Astrocyte (in vitro differentiated cells and primary cell): ENCODE results near the gene KCNQ4.

Source experiments
- EZH2 ChIP-seq: IDR thresholded peaks from 2 replicates; pipeline ENCODE4 v1.6.1; 2012; ENCODE audit warnings: mild to moderate bottlenecking, low read length, inconsistent platforms; ENCODE audit not compliant: insufficient read depth
- TF ChIP-seq, protein P1 (sequence below): IDR thresholded peaks from 2 replicates; pipeline ENCODE4 v1.5.1; 2011; ENCODE audit warnings: low read depth, mild to moderate bottlenecking, inconsistent platforms, low read length, moderate library complexity; ENCODE audit not compliant: insufficient read depth

DNA sequence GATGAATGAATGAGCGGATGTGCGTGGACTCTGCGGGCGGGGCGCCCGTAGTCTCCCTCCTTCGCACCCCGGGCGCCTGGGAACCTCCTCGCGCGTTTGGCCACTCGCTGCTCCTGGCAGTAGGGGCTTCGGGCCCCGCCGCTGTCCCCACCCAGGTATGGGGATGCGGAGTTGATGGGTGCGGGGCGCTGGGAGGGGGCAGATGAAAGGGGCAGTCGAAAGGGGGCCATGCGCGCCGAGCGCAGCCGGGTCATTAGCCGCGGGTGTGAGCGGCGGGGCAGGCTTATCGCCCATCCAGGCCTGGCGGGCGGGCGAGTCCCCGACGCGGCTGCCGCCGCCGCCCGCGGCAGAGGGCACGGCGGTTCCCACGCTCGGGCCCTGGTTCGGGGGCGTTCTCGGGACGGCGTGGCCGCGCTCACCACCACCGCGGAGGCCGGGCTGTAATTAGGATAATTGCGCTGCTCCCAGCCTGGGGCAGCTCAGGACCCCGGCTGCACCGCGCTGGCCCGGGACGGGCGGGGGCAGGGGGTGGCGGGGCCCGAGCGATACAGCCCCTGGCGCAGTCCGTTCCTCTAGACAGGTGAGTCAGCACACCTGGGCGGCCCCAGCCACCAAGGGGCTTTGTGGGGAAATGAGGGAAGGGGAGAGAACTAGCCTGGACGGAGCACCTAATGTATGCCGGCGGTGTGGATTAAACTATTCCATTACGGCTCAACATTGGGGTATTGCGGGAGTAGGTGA is 100.6 kb downstream of the KCNQ4 start:
- TF ChIP-seq, protein P1, sequence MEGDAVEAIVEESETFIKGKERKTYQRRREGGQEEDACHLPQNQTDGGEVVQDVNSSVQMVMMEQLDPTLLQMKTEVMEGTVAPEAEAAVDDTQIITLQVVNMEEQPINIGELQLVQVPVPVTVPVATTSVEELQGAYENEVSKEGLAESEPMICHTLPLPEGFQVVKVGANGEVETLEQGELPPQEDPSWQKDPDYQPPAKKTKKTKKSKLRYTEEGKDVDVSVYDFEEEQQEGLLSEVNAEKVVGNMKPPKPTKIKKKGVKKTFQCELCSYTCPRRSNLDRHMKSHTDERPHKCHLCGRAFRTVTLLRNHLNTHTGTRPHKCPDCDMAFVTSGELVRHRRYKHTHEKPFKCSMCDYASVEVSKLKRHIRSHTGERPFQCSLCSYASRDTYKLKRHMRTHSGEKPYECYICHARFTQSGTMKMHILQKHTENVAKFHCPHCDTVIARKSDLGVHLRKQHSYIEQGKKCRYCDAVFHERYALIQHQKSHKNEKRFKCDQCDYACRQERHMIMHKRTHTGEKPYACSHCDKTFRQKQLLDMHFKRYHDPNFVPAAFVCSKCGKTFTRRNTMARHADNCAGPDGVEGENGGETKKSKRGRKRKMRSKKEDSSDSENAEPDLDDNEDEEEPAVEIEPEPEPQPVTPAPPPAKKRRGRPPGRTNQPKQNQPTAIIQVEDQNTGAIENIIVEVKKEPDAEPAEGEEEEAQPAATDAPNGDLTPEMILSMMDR = no peak
- no peak for TF ChIP-seq EZH2
